ENCODE data around the gene SPPL2A. TPM values are rescaled to one million over a fixed set of nuclear protein-coding genes. Genes with fewer than 3 reads are reported as not detected.

SPPL2A gene
- total RNA-seq, 1 experiment from 2014 or later = 38.6 TPM

DNA sequence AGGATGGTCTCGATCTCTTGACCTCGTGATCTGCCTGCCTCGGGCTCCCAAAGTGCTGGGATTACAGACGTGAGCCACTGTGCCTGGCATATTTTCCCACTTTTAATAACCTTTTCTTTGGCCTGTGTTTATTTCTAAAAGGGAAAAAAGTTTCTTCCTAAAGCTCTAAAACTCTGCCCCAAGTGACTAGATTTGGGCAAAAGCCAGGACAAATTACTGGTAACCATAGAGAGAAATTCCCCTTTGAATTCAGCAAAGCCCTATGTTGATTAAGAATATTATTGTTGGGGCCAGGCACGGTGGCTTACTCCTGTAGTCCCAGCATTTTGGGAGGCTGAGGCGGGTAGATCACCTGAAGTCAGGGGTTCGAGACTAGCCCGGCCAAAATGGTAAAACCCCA, 67.4 kb downstream of the SPPL2A start:
- no peak overlapping the region for H3K27ac Mint-ChIP-seq
- no peaks in the 10 kb centered on the region for H3K4me1 Mint-ChIP-seq
- ATAC-seq (no peak), DNase-seq (ENCODE audit: low spot score) (no peak)
- TF ChIP-seq, protein P1, sequence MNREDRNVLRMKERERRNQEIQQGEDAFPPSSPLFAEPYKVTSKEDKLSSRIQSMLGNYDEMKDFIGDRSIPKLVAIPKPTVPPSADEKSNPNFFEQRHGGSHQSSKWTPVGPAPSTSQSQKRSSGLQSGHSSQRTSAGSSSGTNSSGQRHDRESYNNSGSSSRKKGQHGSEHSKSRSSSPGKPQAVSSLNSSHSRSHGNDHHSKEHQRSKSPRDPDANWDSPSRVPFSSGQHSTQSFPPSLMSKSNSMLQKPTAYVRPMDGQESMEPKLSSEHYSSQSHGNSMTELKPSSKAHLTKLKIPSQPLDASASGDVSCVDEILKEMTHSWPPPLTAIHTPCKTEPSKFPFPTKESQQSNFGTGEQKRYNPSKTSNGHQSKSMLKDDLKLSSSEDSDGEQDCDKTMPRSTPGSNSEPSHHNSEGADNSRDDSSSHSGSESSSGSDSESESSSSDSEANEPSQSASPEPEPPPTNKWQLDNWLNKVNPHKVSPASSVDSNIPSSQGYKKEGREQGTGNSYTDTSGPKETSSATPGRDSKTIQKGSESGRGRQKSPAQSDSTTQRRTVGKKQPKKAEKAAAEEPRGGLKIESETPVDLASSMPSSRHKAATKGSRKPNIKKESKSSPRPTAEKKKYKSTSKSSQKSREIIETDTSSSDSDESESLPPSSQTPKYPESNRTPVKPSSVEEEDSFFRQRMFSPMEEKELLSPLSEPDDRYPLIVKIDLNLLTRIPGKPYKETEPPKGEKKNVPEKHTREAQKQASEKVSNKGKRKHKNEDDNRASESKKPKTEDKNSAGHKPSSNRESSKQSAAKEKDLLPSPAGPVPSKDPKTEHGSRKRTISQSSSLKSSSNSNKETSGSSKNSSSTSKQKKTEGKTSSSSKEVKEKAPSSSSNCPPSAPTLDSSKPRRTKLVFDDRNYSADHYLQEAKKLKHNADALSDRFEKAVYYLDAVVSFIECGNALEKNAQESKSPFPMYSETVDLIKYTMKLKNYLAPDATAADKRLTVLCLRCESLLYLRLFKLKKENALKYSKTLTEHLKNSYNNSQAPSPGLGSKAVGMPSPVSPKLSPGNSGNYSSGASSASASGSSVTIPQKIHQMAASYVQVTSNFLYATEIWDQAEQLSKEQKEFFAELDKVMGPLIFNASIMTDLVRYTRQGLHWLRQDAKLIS (CRISPR knock-in tag; IDR thresholded peaks at IDR 0.05; ENCODE audit: borderline replicate concordance) = no peak
- TF ChIP-seq FOXK1 (CRISPR knock-in tag; IDR thresholded peaks at IDR 0.05) (no peak), NR3C1 (CRISPR knock-in tag; conservative IDR thresholded peaks at IDR 0.05; ENCODE audit: low read depth) (no peak), ZNF423 (CRISPR knock-in tag; IDR thresholded peaks at IDR 0.05) (no peak), MLX (CRISPR knock-in tag; IDR thresholded peaks at IDR 0.05) (no peak), ATF1 (CRISPR knock-in tag; IDR thresholded peaks at IDR 0.05) (no peak), NFYB (CRISPR knock-in tag; conservative IDR thresholded peaks at IDR 0.05; ENCODE audit: low read depth) (no peak), E2F4 (CRISPR knock-in tag; IDR thresholded peaks at IDR 0.05; ENCODE audit: borderline replicate concordance, low read depth) (no peak)
- TF ChIP-seq, protein P2, sequence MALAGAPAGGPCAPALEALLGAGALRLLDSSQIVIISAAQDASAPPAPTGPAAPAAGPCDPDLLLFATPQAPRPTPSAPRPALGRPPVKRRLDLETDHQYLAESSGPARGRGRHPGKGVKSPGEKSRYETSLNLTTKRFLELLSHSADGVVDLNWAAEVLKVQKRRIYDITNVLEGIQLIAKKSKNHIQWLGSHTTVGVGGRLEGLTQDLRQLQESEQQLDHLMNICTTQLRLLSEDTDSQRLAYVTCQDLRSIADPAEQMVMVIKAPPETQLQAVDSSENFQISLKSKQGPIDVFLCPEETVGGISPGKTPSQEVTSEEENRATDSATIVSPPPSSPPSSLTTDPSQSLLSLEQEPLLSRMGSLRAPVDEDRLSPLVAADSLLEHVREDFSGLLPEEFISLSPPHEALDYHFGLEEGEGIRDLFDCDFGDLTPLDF (CRISPR knock-in tag; IDR thresholded peaks at IDR 0.05) = no peak
- TF ChIP-seq, protein P3, sequence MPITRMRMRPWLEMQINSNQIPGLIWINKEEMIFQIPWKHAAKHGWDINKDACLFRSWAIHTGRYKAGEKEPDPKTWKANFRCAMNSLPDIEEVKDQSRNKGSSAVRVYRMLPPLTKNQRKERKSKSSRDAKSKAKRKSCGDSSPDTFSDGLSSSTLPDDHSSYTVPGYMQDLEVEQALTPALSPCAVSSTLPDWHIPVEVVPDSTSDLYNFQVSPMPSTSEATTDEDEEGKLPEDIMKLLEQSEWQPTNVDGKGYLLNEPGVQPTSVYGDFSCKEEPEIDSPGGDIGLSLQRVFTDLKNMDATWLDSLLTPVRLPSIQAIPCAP (CRISPR knock-in tag; IDR thresholded peaks at IDR 0.05) = no peak
- no peaks in the 10 kb centered on the region for H3K9me3 Mint-ChIP-seq
- no peaks in the 10 kb centered on the region for H3K27me3 Mint-ChIP-seq (ENCODE audit: low read depth)
- H3K4me3 Mint-ChIP-seq = no peak overlapping the region
- CTCF ChIA-PET = interaction anchor here (0.5 kb wide), 1 partner anchor 21 kb away, joined by 3 read pairs; no protein-coding TSS in a partner anchor
- H3K36me3 Mint-ChIP-seq = no peaks in the 10 kb centered on the region
- POLR2A ChIA-PET = no interaction called here

DNA sequence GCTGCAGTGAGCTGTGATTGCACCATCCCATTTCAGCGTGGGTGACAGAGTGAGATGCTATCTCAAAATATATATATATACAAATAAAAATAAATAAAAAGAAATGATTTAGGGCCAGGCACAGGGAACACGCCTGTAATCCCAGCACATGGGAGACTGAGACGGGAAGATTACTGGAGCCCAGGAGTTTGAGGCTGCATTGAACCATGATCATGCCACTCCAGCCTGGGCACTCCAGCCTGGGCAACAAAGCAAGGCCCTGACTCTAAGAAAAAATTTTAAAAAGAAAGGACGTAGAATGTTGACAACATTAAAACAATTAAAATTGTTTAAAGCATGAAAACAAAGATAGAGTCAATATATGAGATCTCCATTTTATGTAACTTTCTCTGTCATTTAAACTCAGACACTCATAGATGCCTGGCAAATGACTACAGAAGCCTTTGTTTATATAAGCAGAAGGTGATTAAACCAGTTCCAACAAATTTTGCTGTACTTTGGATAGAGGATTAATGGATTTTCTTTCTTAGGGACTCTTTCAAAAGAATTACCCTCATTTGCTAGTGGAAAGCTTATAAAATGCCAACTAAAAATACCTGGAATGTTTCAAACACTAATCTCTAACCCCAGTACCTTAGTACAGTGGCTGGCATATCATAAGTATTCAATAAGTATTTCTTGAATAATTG, 68.3 kb downstream of the SPPL2A start:
- TF ChIP-seq MAX (CRISPR knock-in tag; IDR thresholded peaks at IDR 0.05) = no peak
- no peak for TF ChIP-seq RORB (CRISPR knock-in tag; IDR thresholded peaks at IDR 0.05)
- TF ChIP-seq ZNF138 (CRISPR knock-in tag; conservative IDR thresholded peaks at IDR 0.05) = no peak
- no peak for TF ChIP-seq USF1 (CRISPR knock-in tag; IDR thresholded peaks at IDR 0.05)
- TF ChIP-seq, protein P4, sequence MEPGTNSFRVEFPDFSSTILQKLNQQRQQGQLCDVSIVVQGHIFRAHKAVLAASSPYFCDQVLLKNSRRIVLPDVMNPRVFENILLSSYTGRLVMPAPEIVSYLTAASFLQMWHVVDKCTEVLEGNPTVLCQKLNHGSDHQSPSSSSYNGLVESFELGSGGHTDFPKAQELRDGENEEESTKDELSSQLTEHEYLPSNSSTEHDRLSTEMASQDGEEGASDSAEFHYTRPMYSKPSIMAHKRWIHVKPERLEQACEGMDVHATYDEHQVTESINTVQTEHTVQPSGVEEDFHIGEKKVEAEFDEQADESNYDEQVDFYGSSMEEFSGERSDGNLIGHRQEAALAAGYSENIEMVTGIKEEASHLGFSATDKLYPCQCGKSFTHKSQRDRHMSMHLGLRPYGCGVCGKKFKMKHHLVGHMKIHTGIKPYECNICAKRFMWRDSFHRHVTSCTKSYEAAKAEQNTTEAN (CRISPR knock-in tag; IDR thresholded peaks at IDR 0.05) = no peak
- no peak for TF ChIP-seq ZSCAN18 (CRISPR knock-in tag; IDR thresholded peaks at IDR 0.05)
- no peak for TF ChIP-seq TP53 (CRISPR knock-in tag; IDR thresholded peaks at IDR 0.05)
- no peak for TF ChIP-seq HMGA2 (CRISPR knock-in tag; IDR thresholded peaks at IDR 0.05)
- no peak for TF ChIP-seq CTCF (IDR thresholded peaks at IDR 0.05)
- no peak for TF ChIP-seq ETV6 (CRISPR knock-in tag; IDR thresholded peaks at IDR 0.05)
- ChIA-PET POLR2A (no interaction called here), CTCF (no interaction called here)
- Mint-ChIP-seq H3K27ac (no peak overlapping the region), H3K4me1 (no peaks in the 10 kb centered on the region), H3K27me3 (ENCODE audit: low read depth) (no peaks in the 10 kb centered on the region), H3K9me3 (no peaks in the 10 kb centered on the region), H3K36me3 (no peaks in the 10 kb centered on the region), H3K4me3 (no peak overlapping the region)
- DNase-seq (ENCODE audit: low spot score) (no peak), ATAC-seq (no peak)

Measured in WTC11 (cell line).